Fibroblast of pulmonary artery (primary cell): Measurements from ENCODE around the gene NELFA.

Source experiments
- DNase-seq: peaks from one replicate; pipeline ENCODE4 v3.0.0-alpha.2; 2010; ENCODE audit warnings: low read depth
- H3K4me3 ChIP-seq: replicated peaks from 2 replicates; pipeline ENCODE4 v1.5.1; 2011; ENCODE audit warnings: low read depth, mild to moderate bottlenecking, control low read depth, low read length, moderate library complexity
- CTCF ChIP-seq: IDR thresholded peaks from 2 replicates; pipeline ENCODE4 v1.5.1; 2011; ENCODE audit warnings: mild to moderate bottlenecking, control low read depth, low read length, inconsistent platforms; ENCODE audit errors: missing control alignments

Gene NELFA

GRCh38 chr4:1961563-1961962 is 47.2 kb downstream of the NELFA start:
- no peak for TF ChIP-seq CTCF
- H3K4me3 ChIP-seq: no peak overlapping the region
- no peak for DNase-seq

- no peak for TF ChIP-seq CTCF
- no peak overlapping the region for H3K4me3 ChIP-seq
These were observed 47.7 kb downstream of the NELFA start for GRCh38 chr4:1961038-1961437.

GRCh38 chr4:1960170-1960825 is 48.5 kb downstream of the NELFA start:
- no peak for TF ChIP-seq CTCF
- peak; percentile 41 for DNase-seq
- H3K4me3 ChIP-seq: no peak overlapping the region

More at GRCh38 chr4:1961038-1961437, 47.7 kb downstream of the NELFA start:
- no peak for DNase-seq

GRCh38 chr4:1959104-1959384 is 49.7 kb downstream of the NELFA start:
- DNase-seq: no peak
- no peak for TF ChIP-seq CTCF
- H3K4me3 ChIP-seq: no peak overlapping the region

- TF ChIP-seq CTCF: no peak
- DNase-seq: no peak
- H3K4me3 ChIP-seq: no peak overlapping the region
These were observed 50.3 kb downstream of the NELFA start for GRCh38 chr4:1958276-1959103.

GRCh38 chr4:1956631-1957030 is 52.1 kb downstream of the NELFA start:
- DNase-seq: no peak
- H3K4me3 ChIP-seq: no peak overlapping the region
- TF ChIP-seq CTCF: no peak

GRCh38 chr4:1953335-1953734 is 55.4 kb downstream of the NELFA start:
- no peak for DNase-seq
- no peak overlapping the region for H3K4me3 ChIP-seq
- no peak for TF ChIP-seq CTCF
